HL-60/S4 (cell line): ENCODE data around the gene GMEB2.
"Not testable (repeated sequence)": the region's sequence is repeated elsewhere in the genome, so short reads cannot be mapped to it uniquely, and the experiment has no call there.

Experiments
- in situ Hi-C: fragments of 300-500 bp; cut with MboI; formaldehyde crosslinking; loops from 2 replicates; pipeline ENCODE4 v1.14.3; 2022; ENCODE audit warnings: low sequenced_read_pairs

GMEB2 gene

GRCh38 chr20:63573647-63574131 is 53.2 kb downstream of the GMEB2 start:
- in situ Hi-C loops: no loop called here

DNA sequence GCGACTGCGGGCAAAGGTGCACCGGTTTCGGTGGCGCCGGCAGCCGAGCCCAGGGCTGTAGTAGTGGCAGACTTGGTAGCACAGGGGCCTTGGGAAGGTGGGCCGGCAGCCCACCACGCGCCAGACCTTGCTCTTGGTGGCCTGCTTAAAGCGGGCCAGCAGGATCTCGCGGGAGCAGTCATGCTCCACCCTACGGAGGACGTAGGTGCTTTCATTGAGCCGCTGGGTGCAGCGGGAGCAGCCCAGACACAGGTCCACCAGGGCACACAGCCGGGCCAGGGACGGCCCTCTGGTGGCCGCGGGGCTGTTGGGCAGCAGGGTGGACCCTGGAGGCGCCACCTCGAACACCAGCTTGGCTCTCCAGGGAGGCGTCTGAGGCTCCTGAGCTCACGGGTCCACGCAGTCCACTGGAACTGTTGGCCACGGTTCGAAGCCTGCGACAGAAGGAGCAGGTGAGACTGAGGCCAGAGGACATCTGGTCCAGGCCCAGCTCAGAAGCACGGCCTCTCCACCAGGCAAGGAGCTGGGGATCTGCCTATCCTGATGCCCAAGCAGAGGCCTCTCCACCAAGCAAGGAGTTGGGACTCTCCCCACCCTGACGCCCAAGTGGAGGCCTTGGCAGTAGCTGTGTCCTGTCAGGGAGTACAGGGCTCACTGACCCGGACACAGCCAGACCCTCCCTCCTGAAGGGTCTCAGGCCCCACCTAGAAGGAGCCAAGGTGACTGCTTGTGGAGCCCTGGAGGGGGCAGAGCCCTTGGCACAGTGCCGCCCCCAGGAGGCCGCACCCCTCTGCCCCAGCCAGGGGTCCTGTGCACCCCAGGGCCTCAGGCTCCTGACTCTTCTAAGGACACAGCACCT is 53.9 kb downstream of the GMEB2 start:
- in situ Hi-C loops: no loop called here

GRCh38 chr20:63572071-63572787 is 54.7 kb downstream of the GMEB2 start:
- in situ Hi-C loops: no loop called here

- in situ Hi-C loops: not testable (repeated sequence)
These were observed 55.8 kb downstream of the GMEB2 start for GRCh38 chr20:63571087-63571478.

DNA sequence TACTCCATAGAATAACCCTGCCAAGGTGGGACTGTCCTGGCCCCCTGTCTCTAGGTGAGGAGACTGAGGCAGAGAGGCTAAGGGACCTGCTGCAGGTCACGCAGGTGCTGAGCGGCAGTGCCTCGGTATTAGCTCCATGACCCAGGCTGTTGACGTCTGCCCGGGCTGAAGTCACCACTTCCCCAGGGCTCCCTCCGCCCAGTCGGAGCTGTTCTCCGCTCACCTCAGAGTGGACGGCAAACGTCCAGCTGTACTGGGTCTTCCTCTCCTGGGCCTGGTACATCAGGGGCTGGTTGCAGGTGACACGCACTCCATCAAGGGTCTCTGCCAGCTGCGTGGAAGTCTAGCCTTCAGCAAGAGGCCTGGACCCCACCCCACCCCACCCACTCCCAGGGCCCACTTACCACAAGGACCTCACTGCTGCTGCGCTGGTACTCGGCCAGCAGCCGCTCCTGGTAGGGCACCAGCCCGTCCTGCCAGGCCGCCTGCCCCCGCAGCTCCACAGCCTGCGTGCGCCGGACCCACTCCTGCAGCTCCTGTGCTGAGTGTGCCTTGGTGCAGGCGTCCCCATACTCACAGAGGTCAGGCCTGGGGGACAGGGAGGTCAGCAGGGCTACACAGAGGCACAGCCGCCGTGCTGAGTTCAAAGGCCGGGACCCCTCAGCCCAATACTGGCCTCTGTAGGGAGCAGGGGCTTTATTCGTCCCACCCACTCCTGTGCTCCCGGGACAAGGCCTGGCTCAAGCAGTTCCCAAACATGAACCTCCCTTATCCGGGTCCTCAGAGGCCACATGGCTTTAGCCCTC is 56.4 kb downstream of the GMEB2 start:
- in situ Hi-C loops: no loop called here

- in situ Hi-C loops: no loop called here
These were observed 57.6 kb downstream of the GMEB2 start for GRCh38 chr20:63568986-63569949.

- in situ Hi-C loops: no loop called here
These were observed 58.5 kb downstream of the GMEB2 start for GRCh38 chr20:63568170-63568981.

GRCh38 chr20:63567386-63568169 is 59.3 kb downstream of the GMEB2 start:
- in situ Hi-C loops: no loop called here

GRCh38 chr20:63567136-63567385 is 59.8 kb downstream of the GMEB2 start:
- in situ Hi-C loops: no loop called here

- in situ Hi-C loops: no loop called here
These were observed 60.3 kb downstream of the GMEB2 start for GRCh38 chr20:63566395-63567135.

- in situ Hi-C loops: no loop called here
These were observed 61.1 kb downstream of the GMEB2 start for GRCh38 chr20:63565699-63566335.

DNA sequence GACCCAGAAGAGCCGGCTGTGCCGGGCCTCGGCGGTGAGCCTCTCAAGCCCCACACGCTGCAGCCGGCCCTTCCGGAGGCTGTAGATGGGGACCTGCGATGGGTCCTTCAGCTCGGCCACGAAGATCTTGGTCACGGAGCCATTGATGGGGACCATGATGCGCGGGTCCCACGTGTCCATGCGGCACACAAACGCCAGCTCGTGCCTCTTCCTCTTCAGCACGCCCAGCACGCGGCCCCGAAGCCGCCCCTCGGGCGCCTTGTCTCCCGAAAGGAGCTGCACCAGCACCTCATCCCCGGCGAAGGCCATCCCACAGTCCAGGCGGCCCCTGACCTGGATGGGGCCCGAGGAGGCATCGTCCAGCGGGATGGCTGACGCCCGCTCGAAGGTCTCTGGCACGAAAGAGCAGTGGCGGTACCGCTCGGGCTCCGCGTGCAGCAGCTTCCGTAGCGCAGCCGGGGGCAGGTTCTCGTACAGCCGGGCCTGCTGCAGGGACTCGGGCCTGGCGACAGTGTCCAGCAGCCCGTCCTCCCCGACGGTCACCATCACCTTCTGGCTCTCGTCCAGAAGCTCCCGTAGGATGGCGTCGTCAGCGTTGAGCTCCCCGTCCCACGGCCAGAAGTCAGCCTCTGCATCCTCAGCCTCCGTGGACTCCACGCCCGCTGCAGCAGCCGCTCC is 61.7 kb downstream of the GMEB2 start:
- in situ Hi-C loops: no loop called here

- in situ Hi-C loops: no loop called here
These were observed 62.7 kb downstream of the GMEB2 start for GRCh38 chr20:63564036-63564810.

DNA sequence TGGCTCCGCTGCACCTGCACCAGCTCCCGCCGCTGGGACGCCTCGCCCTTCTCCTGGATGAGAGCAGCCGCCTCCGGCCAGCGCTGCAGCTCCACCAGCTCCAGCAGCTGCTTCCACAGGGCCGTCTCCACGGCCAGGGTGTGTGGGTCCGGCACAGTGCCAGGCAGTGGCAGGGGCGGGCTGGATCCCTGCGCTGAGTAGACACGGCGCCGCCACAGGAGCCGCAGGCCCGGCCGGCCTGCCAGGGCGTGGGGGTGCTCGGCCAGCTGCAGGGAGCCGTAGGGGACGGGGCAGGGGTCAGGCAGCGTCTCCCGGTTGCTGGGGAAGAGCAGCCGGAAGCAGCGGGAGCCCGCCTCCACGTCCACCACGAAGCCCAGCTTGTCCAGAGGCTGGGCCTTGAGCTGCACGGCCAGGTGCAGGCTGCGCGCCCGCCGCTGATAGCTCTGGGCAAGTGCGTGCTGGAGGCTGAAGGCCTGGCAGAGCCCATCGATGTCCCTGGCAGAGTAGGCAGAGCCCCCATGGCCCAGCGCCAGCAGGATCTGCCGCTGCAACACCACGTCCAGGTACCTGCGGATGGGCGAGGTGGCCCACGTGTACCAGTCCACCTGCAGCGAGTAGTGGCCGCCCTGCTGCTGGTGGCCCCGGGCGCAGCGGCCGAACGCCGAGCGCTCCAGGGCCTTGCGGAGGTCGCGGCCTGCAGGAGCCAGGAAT is 63.5 kb downstream of the GMEB2 start:
- in situ Hi-C loops: no loop called here

GRCh38 chr20:63562461-63563224 is 64.3 kb downstream of the GMEB2 start:
- in situ Hi-C loops: no loop called here
